ENCODE measurements around the gene CAV2.
"Not testable (repeated sequence)": the region's sequence is repeated elsewhere in the genome, so short reads cannot be mapped to it uniquely, and the experiment has no call there.

CAV2 gene, protein sequence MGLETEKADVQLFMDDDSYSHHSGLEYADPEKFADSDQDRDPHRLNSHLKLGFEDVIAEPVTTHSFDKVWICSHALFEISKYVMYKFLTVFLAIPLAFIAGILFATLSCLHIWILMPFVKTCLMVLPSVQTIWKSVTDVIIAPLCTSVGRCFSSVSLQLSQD

DNA sequence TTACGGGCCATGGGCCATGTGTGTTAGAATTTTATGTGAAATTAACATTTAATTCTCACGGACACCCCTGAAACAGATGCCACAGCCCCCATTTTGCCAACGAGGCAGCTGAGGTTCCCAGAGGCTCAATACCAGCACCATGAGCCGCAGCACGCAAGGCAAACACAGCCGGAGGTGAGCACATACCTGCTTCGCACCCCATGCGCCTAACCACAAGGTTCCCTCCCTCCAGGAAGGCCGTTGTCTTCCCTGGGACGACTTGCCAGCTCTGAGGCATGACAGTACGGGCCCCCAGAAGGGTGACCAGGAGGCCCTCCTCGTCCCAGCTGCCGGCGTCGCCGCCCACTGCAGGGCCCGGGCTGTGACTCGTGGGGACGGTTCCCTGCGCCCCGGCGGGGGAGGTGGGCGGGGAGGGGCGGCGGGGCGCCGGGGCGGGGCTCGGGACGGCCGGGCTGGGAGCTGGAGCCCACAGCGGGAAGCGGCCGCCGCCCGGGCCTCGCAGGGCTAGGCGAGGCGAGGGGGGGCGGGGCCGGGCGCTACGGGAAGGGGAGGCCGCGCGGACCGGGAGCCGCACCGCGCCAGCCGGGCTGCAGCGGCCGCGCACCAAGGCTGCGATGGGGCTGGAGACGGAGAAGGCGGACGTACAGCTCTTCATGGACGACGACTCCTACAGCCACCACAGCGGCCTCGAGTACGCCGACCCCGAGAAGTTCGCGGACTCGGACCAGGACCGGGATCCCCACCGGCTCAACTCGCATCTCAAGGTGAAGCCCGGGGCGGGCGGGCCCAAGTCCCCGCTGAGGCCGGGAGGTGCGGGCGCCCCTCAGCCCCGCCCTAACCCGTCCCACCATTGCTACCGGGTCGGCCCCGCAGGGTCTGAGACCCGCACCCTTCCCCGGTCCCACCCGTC, at the start of gene CAV2:
TSS of gene CAV2 (plus strand) at position 571 of the 910 bp plus-strand sequence. CDS start at position 615, 44 bp downstream.
- no peak for DNase-seq (ENCODE audit: low read depth)

DNA sequence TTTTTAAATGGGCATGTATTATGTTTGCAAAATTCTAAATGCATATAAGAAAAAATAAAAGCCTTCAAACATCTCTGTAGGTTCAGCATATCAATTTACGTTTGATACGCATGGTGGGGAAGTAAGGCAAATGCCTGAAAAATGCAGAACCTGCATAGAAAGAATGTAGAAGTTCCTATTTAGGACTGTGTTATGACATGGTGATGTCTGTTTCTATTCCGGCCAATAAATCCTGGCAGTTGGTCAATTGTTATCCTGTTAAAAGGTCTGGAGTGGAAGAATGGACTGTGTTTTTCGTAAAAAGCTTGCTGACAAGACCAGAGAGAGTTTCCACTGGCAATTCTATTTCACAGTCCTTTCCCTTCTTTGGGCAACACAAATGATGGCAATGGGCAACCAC, 49.6 kb upstream of the CAV2 start:
- no peak for DNase-seq (ENCODE audit: low read depth)

DNA sequence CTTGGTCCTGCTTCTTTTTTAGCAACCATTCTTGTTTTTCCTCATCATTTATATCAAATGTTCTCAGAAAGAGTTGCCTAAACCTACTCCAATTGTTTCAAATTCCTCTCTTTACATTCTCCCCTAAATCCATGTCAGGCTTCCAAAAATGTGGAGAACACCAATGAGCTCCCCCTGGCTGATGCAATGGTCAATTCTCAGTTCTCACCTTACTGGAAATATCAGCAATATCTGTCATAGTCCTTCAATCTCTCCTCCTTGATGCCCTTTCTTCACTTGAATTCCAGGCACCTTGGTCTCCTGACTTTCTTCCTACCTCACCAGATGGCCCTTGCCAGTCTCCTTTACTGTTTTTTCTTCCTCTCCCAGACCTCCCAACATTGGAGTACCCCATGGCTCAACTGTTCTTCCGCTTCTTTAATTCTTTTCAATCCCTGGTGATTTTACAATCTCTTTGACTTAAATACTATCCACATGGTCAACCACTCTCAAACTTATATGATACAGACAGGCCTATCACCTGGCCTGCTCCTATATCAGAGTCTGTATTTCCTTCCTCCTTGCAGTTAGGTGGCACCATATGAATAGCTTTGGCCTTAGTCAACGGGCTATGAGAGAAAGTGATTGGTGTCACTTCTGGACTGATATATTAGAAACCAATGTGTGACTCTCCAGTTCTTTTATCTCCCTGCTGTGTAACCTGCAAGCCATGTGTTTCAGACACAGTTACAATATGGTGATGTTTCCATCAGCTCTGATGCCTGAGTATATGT, 47.4 kb upstream of the CAV2 start:
- DNase-seq (ENCODE audit: low read depth): no peak

DNA sequence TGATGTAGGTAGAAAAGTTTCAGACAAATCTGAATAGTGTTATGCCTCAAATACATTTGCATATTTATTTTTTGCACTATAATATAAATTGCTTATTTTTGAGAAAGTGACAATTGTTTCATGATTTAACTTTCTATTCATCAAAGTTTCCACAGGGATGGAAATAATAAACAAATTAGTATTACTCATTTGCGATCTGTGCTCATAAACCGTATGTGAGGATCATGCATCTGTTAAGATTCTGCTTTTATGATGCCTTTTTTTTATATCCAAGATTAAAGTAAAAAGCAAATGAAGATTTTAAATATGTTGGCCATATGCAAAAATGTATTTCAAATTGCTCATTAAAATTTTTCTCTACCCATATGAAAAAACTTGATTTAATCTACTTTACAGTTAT, 45.2 kb upstream of the CAV2 start:
- DNase-seq (ENCODE audit: low read depth): no peak

DNA sequence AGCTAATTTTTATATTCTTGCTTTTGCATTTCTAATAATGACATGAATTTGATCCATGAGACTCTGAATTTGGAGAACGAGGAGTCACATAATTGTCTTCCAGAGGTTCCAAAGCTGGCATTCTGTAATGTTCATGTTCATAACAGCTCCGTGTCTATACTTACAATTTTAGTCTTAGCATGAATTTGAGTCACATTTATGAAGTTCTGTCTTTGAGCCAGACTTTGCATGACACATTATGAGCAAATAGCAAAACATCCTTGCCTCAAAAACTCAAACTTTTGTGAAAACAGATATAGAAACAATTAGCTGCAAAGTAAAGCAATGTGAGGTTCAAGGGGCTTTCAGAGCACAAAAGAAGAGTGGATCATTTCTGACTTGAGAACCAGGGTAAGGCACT, 44.5 kb upstream of the CAV2 start:
- no peak for DNase-seq (ENCODE audit: low read depth)

DNA sequence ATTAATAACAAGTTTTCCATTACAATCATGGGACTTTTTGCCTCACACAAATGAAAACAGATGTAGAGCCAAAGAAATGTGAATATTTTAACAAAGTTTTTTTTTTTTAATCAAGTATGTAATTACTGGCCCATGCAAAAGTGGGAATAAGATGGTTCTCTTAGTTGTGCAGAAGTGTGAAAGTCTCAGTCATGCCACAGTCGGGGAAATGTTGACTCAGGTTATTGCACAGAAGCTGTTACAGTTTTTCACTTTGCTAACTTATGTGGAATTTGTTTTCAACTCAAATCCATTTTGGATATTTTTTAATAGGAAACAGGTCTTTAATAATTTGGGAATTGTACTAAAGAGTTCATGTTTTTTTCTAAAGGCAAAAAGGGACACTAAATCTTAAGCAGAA, 44.0 kb upstream of the CAV2 start:
- DNase-seq (ENCODE audit: low read depth): no peak

DNA sequence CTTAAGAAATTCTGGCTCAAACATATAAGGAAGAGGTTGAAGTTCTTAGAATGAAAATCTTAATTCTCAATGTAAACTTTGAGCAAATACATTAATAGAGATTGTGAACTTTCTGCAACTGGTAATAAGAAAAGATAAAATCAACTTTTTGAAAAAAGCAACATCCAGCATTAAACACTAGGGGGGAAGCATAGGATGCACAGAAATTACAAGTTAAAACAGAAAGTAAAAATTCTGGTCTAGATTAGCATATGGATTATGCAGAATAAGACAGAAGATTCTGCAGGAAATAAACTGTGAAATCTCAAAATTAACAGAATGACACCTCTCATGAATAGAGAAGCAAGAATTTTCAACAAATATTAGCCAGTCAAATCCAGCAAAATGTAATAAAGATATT, 38.0 kb upstream of the CAV2 start:
- DNase-seq (ENCODE audit: low read depth): no peak

DNA sequence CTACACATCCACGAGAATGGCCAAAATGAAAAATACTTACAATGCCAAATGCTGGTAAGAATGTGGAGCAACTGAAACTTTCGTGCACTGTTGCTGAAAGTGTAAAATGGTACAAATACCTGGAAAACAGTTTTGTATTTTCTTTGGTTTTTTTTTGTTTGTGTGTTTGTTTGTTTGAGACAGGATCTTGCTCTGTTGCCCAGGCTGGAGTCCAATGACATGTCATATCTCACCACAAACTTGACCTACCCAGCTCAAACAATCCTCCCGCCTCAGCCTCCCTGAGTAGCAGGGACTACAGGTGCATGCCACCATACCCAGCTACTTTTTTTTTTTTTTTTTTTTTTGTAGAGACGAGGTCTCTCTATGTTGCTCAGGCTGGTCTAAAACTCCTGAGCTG, 35.6 kb upstream of the CAV2 start:
- DNase-seq (ENCODE audit: low read depth): no peak

DNA sequence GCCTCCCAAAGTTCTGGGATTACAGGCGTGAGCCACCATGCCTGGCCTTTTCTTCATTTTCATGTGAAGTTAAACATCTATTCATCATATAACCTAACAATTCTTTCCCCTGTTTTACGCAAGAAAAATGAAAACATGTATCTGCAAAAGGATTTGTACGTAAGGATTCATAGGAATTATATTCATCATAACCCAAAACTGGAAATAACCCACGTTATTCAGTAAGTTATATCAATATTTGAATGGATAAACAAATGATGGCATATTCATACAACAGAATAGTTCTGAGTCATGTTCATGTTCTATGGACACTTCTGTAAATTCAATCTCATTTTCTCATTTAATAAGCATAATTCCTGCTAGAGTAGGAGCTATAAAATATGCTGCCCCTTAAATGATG, 35.2 kb upstream of the CAV2 start:
- no peak for DNase-seq (ENCODE audit: low read depth)

DNA sequence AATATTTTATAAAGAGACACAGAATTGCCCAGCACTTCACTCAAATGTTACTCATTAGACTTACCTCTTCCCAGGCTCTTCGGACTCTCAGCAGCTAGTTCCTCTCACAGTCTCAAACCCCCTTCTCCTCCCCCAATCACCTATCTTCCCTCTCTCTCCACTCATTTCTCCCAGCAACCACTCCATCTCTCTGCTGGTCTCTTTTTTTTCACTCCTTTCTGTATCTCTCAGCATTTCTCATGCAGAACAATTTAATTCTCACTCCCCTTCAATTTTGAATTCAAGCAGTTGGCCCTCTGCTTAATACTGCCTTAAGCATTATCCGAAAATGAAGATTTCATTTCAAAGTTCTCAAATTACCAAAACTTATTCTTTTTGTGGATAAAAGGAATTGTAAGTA, 34.4 kb upstream of the CAV2 start:
- DNase-seq (ENCODE audit: low read depth): no peak

DNA sequence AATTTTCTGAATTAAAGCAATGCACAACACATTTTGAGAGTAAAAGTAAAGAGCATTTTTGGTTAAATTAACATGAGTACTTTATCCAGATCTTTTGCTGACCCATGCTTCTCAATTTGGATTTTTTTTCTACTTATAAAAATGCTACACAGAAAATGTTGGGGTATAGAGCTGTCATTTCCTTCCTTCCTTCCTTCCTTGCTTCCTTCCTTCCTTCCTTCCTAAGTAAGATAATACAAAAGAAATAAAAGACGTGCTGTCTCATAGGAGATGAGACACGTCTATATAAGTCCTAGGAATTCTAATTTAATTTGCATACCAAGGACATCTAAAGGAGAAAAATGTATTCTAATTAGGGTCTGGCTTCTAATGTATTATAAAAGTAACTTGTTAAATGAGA, 31.0 kb upstream of the CAV2 start:
- DNase-seq (ENCODE audit: low read depth): no peak

DNA sequence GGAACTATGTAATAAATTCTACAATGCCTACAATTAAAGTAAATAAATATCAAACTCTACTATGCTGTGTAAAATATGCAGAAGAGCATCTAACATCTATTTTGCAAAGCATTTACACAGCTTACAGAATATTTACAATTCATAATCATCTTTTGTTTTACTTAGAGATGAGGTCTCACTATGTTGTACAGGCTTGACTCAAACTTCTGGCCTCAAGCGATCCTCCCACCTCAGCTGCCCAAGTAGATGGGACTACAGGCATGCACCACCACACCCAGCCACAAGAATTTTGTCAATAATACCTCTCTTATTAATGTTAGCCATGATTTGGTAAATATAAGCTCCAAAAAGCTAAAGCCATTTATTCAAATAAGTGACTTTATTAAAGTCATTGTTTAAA, 21.9 kb upstream of the CAV2 start:
- no peak for DNase-seq (ENCODE audit: low read depth)

DNA sequence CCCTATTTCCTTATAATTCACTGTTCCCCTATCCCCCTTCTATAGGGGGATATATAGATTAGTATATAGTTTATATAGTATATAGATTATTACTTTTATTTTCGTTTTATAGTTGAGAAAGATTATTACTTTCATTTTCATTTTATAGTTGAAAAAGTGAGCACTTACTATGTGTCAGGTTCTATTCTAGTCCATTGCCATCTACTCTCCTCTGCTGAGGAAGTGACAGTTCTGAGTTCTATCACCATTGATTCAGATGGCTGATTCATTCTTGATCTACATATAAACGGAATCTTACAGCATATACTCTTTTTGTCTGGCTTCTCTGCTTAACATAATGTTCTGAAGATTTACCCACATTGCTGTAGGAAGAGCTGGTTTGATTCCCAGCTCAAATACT, 20.7 kb upstream of the CAV2 start:
- no peak for DNase-seq (ENCODE audit: low read depth)

DNA sequence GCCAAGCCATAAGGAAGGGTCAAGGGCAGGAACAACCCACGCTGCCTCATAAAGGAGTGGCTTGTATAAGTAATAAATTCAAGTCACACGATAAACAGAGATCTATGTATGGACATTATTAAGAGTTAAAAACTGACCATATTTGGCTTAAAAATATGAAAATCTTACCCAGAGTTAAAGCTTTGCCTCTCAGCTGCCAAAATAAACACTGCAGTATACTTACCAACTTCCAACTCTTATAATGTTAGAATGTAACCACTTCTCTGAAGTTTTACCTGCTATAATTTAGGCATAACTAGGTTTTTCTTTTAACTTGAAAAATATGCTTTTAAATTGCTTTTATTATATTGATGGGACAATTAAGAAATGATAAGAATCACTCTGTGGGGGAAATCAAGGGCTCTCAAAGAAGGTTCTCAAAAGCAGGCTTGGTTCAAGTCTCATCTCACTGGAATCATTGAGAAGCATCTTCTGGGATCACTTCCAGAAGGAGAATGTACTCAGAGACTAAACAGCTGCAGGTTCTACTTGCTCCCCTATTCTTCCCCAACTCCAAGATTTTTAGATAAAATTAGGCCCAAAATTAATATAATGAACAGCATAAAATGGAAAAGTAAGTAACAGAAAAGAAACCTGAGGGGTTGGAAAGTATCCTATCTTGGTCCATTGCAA, 16.1 kb upstream of the CAV2 start:
- no peak for DNase-seq (ENCODE audit: low read depth)

DNA sequence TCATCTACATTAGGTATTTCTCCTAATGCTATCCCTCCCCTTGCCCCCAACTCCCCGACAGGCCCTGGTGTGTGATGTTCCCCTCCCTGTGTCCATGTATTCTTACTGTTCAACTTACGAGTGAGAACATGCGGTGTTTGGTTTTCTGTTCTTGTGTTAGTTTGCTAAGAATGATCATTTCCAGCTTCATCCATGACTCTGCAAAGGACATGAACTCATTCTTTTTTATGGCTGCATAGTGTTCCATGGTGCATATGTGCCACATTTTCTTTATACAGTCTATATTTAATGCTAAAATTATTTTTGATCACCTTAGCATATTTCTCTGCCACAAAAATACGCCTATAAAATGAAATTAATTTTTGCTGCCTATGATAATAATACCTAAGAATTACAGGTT, 15.1 kb upstream of the CAV2 start:
- DNase-seq (ENCODE audit: low read depth): not testable (repeated sequence)

DNA sequence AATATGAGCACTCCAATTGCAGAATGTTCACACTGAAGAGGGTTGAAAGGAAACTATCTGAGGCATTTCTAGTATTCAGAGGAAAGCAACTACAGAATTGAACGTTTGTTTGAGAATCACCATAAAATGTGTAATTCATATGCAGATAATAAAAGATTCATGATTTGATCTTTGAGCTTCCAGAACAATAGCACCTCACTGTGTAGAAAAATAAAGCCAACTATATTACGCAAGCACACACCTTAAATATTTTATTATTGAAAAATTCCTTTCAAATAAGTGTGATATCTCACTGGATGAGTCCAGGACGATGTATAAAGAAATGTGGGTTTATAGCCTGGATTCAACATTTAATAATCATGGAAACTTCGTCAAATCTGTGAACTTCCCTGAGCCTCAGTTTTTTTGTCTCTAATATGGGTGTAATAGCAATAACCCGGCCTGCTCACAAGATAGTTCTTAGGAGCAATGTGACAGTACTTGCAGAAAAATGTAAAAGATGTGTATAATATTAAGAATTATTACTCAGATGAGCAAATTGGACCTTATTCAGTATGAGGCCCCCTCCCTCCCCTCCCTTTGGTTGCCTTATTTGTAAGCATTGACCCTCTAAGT, 11.5 kb upstream of the CAV2 start:
- DNase-seq (ENCODE audit: low read depth): no peak

DNA sequence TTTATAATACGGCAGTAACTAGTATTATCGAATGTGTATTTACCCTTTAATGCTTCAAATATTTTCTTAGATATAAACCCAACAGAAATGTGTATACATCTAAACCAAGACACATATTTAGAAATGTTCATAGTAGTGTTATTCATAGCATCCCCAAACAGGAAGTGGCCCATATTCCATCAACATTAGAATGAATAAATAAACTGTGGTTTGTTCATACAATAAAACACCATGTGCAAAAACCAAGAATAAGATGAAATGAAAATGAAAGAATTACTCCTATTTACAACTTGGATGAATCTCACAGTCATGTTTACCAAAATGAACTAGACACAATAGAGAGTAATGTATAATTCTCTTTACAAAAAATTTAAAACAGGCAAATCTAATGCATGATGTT, 9.2 kb upstream of the CAV2 start:
- DNase-seq (ENCODE audit: low read depth): no peak

DNA sequence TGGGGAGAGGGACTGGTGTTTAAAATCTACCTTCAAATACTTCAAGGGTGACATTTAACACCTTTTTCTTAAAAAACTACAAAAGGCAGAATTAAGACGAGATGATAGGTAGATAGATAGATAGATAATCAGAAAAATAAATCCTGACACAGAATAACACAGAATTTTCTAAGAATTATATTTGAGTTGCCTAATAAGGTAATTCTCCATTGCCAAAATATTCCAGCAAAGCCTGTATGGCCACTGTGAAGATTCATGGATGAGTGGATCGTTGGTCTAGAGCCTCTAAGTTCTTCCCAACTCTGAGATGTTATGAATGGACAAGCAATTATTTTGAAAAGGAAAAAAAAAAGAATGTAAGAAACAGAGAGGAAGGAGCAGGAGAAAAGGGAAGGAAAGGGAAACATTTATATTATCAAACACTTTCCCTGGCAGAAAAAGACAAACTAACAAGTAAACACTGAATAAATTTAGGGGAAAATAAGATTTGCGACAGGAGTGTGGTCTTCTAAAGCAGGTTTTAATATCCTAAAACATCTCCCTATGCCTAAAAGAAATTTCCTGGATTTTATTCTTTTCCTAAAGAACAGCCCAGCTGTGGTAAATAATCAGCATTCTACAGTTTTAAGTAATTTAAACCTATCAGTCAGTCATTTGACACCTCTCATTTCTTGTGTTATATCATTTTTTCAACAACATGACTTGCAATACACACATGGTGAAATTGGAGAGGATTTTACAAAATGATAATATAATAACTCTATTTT, 7.5 kb upstream of the CAV2 start:
- DNase-seq (ENCODE audit: low read depth): no peak

DNA sequence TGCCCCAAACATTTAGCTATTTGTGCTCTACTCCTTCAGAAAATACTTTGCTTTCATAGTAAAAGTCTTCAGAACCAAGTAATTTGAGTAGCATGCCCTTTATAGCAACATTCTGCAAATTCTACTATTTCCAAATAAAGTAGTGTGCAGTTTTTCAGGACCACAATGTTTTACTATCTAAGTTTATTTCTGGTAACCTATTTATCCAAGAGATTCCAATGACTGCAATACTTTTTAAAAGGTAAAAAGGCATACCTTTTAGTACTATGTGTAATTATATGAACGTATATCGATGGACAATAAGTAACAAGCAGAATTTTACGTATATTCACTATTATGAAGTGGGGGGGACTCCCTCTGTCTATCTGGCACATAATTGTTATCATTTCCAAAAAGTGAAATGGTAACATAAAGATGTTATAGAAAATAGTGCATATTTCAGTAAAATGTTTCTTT, 6.9 kb upstream of the CAV2 start:
- no peak for DNase-seq (ENCODE audit: low read depth)

DNA sequence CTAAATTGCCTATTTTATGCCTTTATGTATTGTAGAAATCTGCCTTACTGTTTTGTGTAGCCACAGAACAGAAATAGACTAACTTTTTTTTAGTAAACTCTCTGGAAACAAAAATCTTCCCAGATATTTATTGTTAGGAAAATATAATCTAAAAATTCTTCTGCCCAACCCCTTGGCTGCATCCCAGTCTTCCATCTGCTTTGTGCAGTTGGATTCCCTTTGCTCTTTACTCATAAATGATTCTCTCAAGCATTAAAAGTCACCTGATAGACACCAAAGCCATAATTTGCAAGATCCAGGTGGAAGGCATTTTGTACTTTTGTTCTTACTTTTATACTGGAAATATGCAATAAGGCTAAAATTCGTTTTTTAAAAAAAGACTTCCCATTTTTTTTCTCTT, 6.1 kb upstream of the CAV2 start:
- DNase-seq (ENCODE audit: low read depth): no peak

DNA sequence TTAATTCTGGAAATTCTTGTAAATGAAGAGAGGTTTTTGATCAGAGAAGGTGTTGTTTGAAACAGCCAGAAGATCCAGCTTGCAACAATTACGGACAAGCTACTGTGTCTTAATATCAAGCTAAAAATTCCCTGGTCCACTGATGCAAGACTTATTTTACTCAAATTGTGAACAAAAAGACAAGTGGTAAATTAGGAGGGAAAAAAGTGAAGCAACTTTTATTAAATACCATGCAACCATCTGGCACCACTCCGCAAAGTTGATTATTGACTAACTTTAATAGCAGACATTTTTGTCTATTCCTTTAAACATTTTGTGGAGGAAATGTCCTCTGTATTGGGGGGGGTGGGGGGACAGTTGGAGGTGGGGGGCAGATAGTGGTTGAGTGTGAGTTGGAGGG, 5.1 kb upstream of the CAV2 start:
- DNase-seq (ENCODE audit: low read depth): no peak
